Measurements from ENCODE around the gene VANGL2.

Gene VANGL2

DNA sequence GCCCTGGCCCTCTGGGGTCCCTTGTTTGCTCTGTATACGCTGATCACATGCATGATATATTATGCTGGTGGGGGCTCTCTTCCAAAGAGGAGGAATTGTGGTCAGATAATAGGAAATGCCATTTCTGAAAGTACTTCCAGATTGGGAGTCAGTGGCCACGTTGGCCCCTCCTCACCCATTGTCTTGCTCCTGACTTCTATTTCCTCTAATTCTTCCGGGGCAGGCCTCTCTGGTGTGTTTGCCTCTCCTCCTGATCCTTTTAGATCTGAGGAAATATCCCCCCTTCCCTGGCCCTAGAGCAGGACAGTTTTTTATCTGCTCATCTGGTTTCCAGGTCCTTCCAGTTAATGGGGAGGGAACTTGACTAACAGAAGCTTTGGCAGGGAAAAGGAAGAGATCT, 2.9 kb downstream of the VANGL2 start:
- H3K27ac ChIP-seq: no peak overlapping the region

DNA sequence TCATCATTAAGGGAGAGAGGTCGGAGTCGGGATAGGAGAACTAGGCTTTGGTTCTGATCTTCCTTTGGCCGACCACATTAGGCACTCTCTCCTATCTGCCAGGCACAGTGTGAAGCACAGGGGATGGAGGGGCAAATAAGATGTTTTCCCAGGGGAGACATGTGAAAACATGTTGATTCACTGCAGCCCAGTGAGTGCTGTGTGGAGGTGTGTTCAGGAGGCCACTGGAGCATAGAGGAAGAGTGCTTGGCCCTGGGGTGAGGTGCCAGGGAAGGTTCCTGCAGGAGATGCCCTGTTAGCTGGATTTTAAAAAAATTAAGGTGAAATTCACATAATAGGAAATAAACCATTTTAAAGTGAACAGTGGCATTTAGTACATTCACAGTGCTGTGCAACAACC, 3.7 kb downstream of the VANGL2 start:
- TF ChIP-seq CTCF (conservative IDR thresholded peaks at IDR 0.05): no peak
- H3K27ac ChIP-seq: no peak overlapping the region

More for the DNA sequence above, 2.9 kb downstream of the VANGL2 start:
- no peak for TF ChIP-seq CTCF (conservative IDR thresholded peaks at IDR 0.05)

DNA sequence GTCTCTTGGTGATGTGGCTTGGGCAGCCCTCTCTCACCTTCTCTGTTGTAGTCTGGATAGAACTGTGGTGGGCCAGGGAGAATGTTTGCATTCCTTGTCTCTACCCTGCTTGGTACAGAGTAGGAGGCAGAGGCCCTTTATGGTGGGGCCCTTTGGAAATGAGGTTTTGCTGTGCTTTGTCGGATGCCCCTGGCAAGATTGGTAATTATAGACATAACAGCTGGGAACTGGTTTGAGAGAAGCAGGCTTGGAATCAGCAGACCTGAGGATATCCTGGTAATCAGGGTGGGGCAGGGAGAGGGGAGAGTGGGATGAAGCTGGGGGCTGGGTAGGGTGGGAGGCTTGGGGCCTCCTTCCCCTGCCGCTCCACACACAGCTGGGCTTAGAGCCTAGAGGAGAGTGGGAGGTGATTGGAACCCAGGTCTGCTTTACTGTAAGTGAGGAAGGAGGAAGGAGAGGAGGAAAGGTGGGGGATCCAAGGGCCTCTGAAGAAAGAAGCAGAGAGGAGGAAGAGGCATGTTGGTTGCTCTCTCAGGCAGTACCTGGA, 5.0 kb downstream of the VANGL2 start:
- no peak overlapping the region for H3K27ac ChIP-seq

GRCh38 chr1:160406131-160406968, 6.0 kb downstream of the VANGL2 start:
- no peak for TF ChIP-seq CTCF (conservative IDR thresholded peaks at IDR 0.05)
- H3K27ac ChIP-seq: no peak overlapping the region

More for the DNA sequence above, 5.0 kb downstream of the VANGL2 start:
- TF ChIP-seq CTCF (conservative IDR thresholded peaks at IDR 0.05): no peak

DNA sequence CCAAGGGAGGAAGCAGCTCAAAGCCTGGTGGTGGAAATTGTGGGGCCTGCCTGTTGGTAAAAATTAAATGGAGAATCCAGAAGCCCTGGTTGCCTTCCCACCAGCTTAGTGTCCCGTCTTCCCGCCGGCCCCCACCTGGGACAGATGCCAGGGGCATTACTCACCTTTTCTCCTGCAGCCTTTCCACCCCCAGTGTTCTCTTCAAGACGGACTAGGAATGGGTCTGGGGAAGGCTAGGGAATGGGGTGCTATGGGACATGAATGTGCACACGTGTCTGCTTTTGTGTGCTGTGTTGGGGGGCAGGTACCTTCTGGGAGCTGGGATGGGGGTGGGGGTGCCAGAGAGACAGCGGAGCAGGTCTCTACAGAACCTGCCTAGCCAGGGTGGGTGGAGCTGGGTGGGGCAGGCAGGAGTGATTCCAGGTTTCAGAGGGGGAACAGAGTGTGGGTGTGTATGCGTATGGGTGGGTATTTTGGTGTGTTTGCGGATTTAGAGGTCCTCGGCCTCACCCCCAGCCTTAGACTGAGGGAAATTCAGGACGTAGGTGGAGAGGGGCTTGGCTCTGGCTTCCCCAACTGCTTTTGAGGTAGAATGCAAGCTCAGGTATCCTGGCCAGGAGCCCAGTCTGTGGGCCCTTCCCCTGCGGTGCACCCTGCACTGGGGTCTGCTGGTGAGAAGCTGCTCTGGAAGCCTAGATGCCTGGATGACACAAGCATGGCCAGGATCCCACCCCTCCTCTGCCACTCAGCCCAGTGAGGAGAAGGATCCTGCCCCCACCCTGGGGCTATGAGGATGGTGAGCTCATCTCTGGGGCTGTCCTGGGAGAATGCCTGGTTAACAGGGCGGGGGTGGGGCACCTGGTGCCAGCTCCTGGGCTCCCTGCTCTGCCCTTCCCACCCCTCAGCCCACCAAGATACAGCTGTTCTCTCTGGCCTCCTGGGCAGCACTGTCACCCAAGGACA, 7.8 kb downstream of the VANGL2 start:
- H3K27ac ChIP-seq: no peak overlapping the region
- TF ChIP-seq CTCF (conservative IDR thresholded peaks at IDR 0.05): no peak

DNA sequence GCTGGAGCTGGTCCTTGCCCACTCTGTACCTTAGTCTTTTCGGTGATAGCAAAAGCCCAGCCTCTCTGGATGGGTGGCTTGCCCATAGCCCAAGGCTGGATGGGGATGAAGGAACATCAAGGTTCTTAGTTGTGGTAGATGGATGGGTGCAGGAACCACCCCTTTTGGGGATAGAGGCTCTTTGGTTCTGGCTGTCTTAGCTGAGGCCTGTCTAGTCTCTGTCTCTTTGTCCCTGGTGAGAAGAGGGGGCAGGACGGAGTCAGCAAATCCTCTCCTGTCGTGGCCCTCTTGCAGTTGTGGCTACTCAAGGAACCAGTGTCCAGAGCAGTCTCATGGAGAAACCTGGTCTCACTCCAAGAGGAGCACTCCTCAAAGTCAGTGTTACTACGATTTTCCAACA, 8.5 kb downstream of the VANGL2 start:
- no peak overlapping the region for H3K27ac ChIP-seq
- TF ChIP-seq CTCF (conservative IDR thresholded peaks at IDR 0.05): no peak

DNA sequence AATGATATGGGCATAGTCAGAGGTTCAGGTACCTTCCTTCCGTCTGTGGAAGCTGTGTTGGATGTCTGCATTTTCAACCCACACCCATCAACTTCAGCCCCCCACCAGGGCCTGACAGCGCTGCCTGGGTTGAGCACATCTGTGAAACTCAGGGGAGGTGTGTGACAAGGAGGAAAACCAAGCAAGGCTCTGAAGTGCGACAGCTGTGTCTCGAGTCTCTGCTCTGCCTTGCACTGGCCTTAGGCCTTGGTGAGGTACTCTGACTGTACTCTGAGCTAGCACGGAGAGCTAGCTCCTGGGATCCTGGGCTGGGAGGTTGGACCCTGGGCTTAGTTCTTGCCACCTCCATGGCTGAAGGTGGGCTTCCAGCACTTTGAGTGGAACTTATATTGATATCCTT, 9.1 kb downstream of the VANGL2 start:
- TF ChIP-seq CTCF (conservative IDR thresholded peaks at IDR 0.05): no peak
- no peak overlapping the region for H3K27ac ChIP-seq
